Measurements from ENCODE around the gene PRKCB.

The PRKCB gene

DNA sequence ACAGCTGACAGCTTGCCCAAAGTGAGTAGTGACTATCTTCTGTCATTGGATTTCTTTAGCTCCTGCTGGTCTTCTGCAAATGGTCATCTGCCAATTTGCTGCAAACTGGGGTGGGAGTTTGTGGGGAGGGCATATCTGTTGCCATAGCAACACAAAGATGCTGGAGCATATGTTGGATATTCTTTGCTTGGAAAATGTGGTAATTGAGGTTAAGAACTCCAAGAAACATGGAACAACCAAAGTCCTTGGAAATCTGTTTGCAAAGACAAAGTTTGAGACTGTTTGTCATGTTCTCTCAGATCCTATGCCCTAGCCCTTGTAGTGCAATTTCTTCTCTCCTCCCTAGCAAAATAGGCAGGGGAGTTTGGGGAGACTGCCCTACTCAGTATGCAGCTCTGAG lies 155.3 kb downstream of the PRKCB start:
- Histone ChIP-seq H3K27me3 (ENCODE audit: low read depth, low read length) (peaks cover 40% of the 10 kb centered on the region), H3K79me2 (ENCODE audit: low read length) (no peaks in the 10 kb centered on the region), H3K4me1 (ENCODE audit: low read length) (no peaks in the 10 kb centered on the region), H3K36me3 (replicated peaks; ENCODE audit: low read depth, low read length) (no peaks in the 10 kb centered on the region), H4K20me1 (ENCODE audit: insufficient read depth, low read length) (no peaks in the 10 kb centered on the region), H3K9me3 (ENCODE audit: insufficient read depth, low read length) (no peaks in the 10 kb centered on the region), H3K4me2 (ENCODE audit: low read length) (no peak overlapping the region), H3K27ac (ENCODE audit: low read length) (no peak overlapping the region), H2AFZ (ENCODE audit: low read depth, low read length) (no peak overlapping the region), H3K4me3 (ENCODE audit: low read length) (no peak overlapping the region), H3K9ac (ENCODE audit: low read length) (no peak overlapping the region)
- TF ChIP-seq EZH2phosphoT487 (IDR thresholded peaks at IDR 0.05; ENCODE audit: low read depth) = no peak
- TF ChIP-seq CTCF (IDR thresholded peaks at IDR 0.05; ENCODE audit: low read depth, low read length) = no peak

DNA sequence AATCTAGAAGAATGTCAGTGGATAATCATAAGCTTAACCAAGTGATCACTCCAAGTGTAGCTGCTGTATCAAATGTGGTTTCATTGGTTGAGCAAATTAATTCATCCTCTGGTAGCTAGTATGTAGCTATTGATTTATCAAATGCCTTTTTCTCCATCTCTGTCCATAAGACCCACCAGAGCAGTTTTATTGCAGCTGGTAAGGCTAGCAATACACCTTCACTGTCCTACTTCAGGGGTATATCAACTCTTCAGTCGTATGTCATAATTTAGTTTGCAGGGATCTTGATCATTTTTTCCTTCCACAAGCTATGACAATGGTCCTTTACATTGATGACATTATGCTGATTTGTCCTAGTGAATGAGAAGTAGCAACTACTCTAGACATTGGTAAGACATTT lies 158.8 kb downstream of the PRKCB start:
- no peak overlapping the region for H3K9ac ChIP-seq (ENCODE audit: low read length)
- no peaks in the 10 kb centered on the region for H3K79me2 ChIP-seq (ENCODE audit: low read length)
- no peaks in the 10 kb centered on the region for H3K4me1 ChIP-seq (ENCODE audit: low read length)
- H3K4me3 ChIP-seq (ENCODE audit: low read length) = no peak overlapping the region
- H4K20me1 ChIP-seq (ENCODE audit: insufficient read depth, low read length) = no peaks in the 10 kb centered on the region
- no peak overlapping the region for H3K4me2 ChIP-seq (ENCODE audit: low read length)
- no peak overlapping the region for H2AFZ ChIP-seq (ENCODE audit: low read depth, low read length)
- no peaks in the 10 kb centered on the region for H3K36me3 ChIP-seq (replicated peaks; ENCODE audit: low read depth, low read length)
- no peak overlapping the region for H3K27ac ChIP-seq (ENCODE audit: low read length)
- no peaks in the 10 kb centered on the region for H3K9me3 ChIP-seq (ENCODE audit: insufficient read depth, low read length)
- H3K27me3 ChIP-seq (ENCODE audit: low read depth, low read length) = peaks cover 44% of the 10 kb centered on the region
- TF ChIP-seq EZH2phosphoT487 (IDR thresholded peaks at IDR 0.05; ENCODE audit: low read depth) = no peak
- TF ChIP-seq CTCF (IDR thresholded peaks at IDR 0.05; ENCODE audit: low read depth, low read length) = no peak

DNA sequence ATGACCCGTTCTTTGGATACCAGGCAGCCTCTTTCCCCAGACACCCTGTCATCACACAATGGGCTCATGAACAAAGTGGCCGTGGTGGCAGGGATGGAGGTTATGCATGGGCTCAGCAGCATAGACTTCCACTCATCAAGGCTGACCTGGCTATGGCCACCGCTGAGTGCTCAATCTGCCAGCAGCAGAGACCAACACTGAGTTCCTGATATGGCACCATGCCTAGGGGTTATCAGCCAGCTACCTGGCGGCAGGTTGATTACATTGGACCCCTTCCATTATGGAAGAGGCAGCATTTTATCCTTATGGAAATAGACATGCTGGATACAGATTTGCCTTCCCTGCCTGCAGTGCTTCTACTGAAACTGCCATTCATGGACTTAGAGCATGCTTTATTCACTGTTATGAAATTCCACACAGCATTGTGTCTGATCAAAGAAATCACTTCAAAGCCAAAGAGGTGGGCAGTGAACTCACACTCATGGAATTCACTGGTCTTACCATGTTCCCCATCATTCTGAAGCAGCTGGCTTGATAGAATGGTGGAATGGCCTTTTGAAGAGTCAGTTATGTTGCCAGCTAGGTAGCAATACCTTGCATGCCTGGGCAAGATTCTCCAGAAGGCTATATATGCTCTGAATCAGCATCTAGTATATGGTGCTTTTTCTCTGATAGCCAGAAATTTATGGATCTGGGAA lies 160.6 kb downstream of the PRKCB start:
- Histone ChIP-seq H3K27me3 (ENCODE audit: low read depth, low read length) (peaks cover 49% of the 10 kb centered on the region), H3K9me3 (ENCODE audit: insufficient read depth, low read length) (no peaks in the 10 kb centered on the region), H4K20me1 (ENCODE audit: insufficient read depth, low read length) (no peaks in the 10 kb centered on the region), H3K4me1 (ENCODE audit: low read length) (no peaks in the 10 kb centered on the region), H3K27ac (ENCODE audit: low read length) (no peak overlapping the region), H3K79me2 (ENCODE audit: low read length) (no peaks in the 10 kb centered on the region), H3K4me2 (ENCODE audit: low read length) (no peak overlapping the region), H3K36me3 (replicated peaks; ENCODE audit: low read depth, low read length) (no peaks in the 10 kb centered on the region), H2AFZ (ENCODE audit: low read depth, low read length) (no peak overlapping the region), H3K4me3 (ENCODE audit: low read length) (no peak overlapping the region), H3K9ac (ENCODE audit: low read length) (no peak overlapping the region)
- TF ChIP-seq EZH2phosphoT487 (IDR thresholded peaks at IDR 0.05; ENCODE audit: low read depth) = no peak

DNA sequence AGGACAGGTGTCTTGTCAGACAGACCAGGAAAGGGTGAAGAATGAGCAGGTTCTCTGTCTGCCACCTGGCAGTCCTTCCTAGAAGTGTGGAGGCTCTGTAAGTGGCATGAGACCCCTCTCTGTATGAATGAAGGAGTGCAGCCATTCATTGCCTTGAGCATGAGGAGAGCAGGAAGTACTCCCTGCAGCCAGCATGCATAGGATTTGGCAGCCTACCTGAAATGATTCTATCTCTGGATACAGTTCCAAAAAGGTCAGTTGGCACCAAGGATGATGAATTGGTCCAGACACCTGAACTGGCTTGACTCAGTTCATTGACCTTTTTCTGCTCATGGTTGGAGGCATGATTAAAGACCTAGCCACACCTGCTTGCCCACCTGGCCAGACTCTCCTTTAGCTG lies 163.0 kb downstream of the PRKCB start:
- TF ChIP-seq EZH2phosphoT487 (IDR thresholded peaks at IDR 0.05; ENCODE audit: low read depth) (no peak), CTCF (IDR thresholded peaks at IDR 0.05; ENCODE audit: low read depth, low read length) (no peak)
- no peaks in the 10 kb centered on the region for H3K36me3 ChIP-seq (replicated peaks; ENCODE audit: low read depth, low read length)

More for the DNA sequence above, 163.0 kb downstream of the PRKCB start:
- Histone ChIP-seq H4K20me1 (ENCODE audit: insufficient read depth, low read length) (no peaks in the 10 kb centered on the region), H3K9me3 (ENCODE audit: insufficient read depth, low read length) (no peaks in the 10 kb centered on the region), H3K4me1 (ENCODE audit: low read length) (no peaks in the 10 kb centered on the region), H3K27me3 (ENCODE audit: low read depth, low read length) (peaks cover 50% of the 10 kb centered on the region), H3K9ac (ENCODE audit: low read length) (no peak overlapping the region), H3K4me3 (ENCODE audit: low read length) (no peak overlapping the region), H3K79me2 (ENCODE audit: low read length) (no peaks in the 10 kb centered on the region), H2AFZ (ENCODE audit: low read depth, low read length) (no peak overlapping the region), H3K27ac (ENCODE audit: low read length) (no peak overlapping the region), H3K4me2 (ENCODE audit: low read length) (no peak overlapping the region)

Data from OCI-LY3 (cell line).